SK-N-SH treated with all-trans-retinoic acid at 6 μM for 48 hours (cell line): ENCODE measurements around the gene GADD45B.

Experiments used
- ATAC-seq: fragments of 200-7000 bp; cut with Tn5 transposase; 3 replicates; pipeline ENCODE4 v1.9.1; 2020; ENCODE audit warnings: mild to moderate bottlenecking, moderate library complexity
- BACH2 ChIP-seq: fragments of 250-450 bp; sonication (Bioruptor Pico); IDR thresholded peaks from 2 replicates; pipeline ENCODE4 v1.9.0; 2021; ENCODE audit warnings: mild to moderate bottlenecking, borderline replicate concordance
- ISL1 ChIP-seq: fragments of 250-450 bp; sonication (Bioruptor Pico); IDR thresholded peaks from 2 replicates; pipeline ENCODE4 v2.1.2; 2022; ENCODE audit warnings: mild to moderate bottlenecking, moderate library complexity
- SNAI2 ChIP-seq: fragments of 250-450 bp; sonication (Bioruptor Pico); IDR thresholded peaks from 2 replicates; pipeline ENCODE4 v1.5.0; 2020; ENCODE audit warnings: mild to moderate bottlenecking, moderate library complexity
- TCF4 ChIP-seq: fragments of 250-450 bp; sonication (Bioruptor Pico); IDR thresholded peaks from 2 replicates; pipeline ENCODE4 v1.8.0; 2021; ENCODE audit warnings: mild to moderate bottlenecking, moderate library complexity, borderline replicate concordance
- ZC3H10 ChIP-seq: fragments of 250-450 bp; sonication (Bioruptor Pico); IDR thresholded peaks from 2 replicates; pipeline ENCODE4 v1.5.1; 2021; ENCODE audit warnings: mild to moderate bottlenecking, moderate library complexity
- ZFP30 ChIP-seq: fragments of 450-650 bp; formaldehyde crosslinking; IDR thresholded peaks from 2 replicates; pipeline ENCODE4 v1.5.0; 2022; ENCODE audit warnings: mild to moderate bottlenecking, moderate library complexity
- TF ChIP-seq, protein P1 (sequence below): fragments of 250-450 bp; sonication (Bioruptor Pico); IDR thresholded peaks from 2 replicates; pipeline ENCODE4 v1.5.1; 2020; ENCODE audit warnings: low read depth, mild to moderate bottlenecking, moderate library complexity
- TF ChIP-seq, protein P2 (sequence below): fragments of 250-450 bp; sonication (Bioruptor Pico); IDR thresholded peaks from 2 replicates; pipeline ENCODE4 v1.8.0; 2021; ENCODE audit warnings: low read depth, mild to moderate bottlenecking, moderate library complexity, borderline replicate concordance

The GADD45B gene

DNA sequence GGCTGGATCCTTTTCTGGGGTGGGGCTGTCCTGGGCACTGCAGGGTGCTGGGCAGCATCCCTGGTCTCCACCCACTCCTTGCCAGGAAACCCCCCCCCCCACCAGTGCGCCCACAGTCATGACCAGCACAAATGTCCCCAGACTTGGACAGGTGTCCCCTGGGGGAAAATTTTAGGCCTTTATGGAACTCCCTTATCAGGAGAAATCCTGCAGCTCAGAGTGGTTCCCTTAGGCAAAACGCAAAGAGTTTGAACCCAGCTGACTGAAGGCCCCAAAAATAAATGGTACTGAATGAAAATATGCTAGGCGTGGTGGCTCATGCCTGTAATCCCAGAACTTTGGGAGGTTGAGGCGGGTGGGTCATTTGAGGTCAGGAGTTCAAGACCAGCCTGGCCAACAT lies 51.8 kb downstream of the GADD45B start:
- no peak for TF ChIP-seq ISL1
- TF ChIP-seq, protein P1, sequence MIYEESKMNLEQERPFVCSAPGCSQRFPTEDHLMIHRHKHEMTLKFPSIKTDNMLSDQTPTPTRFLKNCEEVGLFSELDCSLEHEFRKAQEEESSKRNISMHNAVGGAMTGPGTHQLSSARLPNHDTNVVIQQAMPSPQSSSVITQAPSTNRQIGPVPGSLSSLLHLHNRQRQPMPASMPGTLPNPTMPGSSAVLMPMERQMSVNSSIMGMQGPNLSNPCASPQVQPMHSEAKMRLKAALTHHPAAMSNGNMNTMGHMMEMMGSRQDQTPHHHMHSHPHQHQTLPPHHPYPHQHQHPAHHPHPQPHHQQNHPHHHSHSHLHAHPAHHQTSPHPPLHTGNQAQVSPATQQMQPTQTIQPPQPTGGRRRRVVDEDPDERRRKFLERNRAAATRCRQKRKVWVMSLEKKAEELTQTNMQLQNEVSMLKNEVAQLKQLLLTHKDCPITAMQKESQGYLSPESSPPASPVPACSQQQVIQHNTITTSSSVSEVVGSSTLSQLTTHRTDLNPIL (CRISPR knock-in tag), result no peak
- no peak for TF ChIP-seq TCF4 (CRISPR knock-in tag)
- TF ChIP-seq BACH2 (CRISPR knock-in tag), result no peak
- TF ChIP-seq, protein P2, sequence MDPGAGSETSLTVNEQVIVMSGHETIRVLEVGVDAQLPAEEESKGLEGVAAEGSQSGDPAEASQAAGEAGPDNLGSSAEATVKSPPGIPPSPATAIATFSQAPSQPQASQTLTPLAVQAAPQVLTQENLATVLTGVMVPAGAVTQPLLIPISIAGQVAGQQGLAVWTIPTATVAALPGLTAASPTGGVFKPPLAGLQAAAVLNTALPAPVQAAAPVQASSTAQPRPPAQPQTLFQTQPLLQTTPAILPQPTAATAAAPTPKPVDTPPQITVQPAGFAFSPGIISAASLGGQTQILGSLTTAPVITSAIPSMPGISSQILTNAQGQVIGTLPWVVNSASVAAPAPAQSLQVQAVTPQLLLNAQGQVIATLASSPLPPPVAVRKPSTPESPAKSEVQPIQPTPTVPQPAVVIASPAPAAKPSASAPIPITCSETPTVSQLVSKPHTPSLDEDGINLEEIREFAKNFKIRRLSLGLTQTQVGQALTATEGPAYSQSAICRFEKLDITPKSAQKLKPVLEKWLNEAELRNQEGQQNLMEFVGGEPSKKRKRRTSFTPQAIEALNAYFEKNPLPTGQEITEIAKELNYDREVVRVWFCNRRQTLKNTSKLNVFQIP, result no peak
- no peak for TF ChIP-seq SNAI2
- no peak for TF ChIP-seq ZFP30 (CRISPR knock-in tag)
- TF ChIP-seq ZC3H10 (CRISPR knock-in tag), result no peak
- TF ChIP-seq, all 23 proteins: peak for 0
- ATAC-seq, result no peak
